CD4-positive, CD25-positive, alpha-beta regulatory T cell (primary cell): ENCODE results near the gene PON2. TPM values are rescaled to one million over a fixed set of nuclear protein-coding genes. Genes with fewer than 3 reads are reported as not detected.

Source experiments
- ATAC-seq, 2 donors: fragments of 150-1000 bp; cut with Tn5 transposase; one replicate each; pipeline ENCODE4 v1.10.0; 2021; ENCODE audit warnings: low read depth in 2 of 2, moderate number of reproducible peaks in 2 of 2, moderate library complexity in 1 of 2
- DNase-seq, 3 donors: peaks; one replicate each; pipeline versions ENCODE4 v3.0.0 to v3.0.0-alpha.2; 2012 to 2022; ENCODE audit warnings: mixed read lengths in 1 of 3
- H3K27ac ChIP-seq: one replicate; pipeline ENCODE4 v1.7.0; 2013; ENCODE audit warnings: mild to moderate bottlenecking, low read length; ENCODE audit not compliant: insufficient read depth, poor library complexity, severe bottlenecking
- H3K27me3 ChIP-seq: one replicate; pipeline ENCODE4 v1.7.0; 2013; ENCODE audit warnings: low read length; ENCODE audit not compliant: control insufficient read depth, insufficient read depth
- H3K36me3 ChIP-seq: one replicate; pipeline ENCODE4 v1.7.0; 2013; ENCODE audit warnings: mild to moderate bottlenecking, low read length, moderate library complexity; ENCODE audit not compliant: control insufficient read depth, insufficient read depth
- H3K4me1 ChIP-seq: 2 replicates; pipeline ENCODE4 v1.7.0; 2013; ENCODE audit warnings: mild to moderate bottlenecking, low read length; ENCODE audit not compliant: insufficient read depth, control insufficient read depth, poor library complexity, severe bottlenecking
- H3K4me3 ChIP-seq: one replicate; pipeline ENCODE4 v1.7.0; 2013; ENCODE audit warnings: low read depth, mild to moderate bottlenecking, low read length, moderate library complexity
- H3K9me3 ChIP-seq, 2 experiments: 1 replicate in 1 of 2; 2 replicates in 1 of 2; pipeline ENCODE4 v1.7.0; 2013; ENCODE audit warnings: low read length in 2 of 2, mild to moderate bottlenecking in 1 of 2, moderate library complexity in 1 of 2; ENCODE audit not compliant: control insufficient read depth in 2 of 2
- H3K27ac Mint-ChIP-seq, 3 donors: one replicate each; pipeline ENCODE4 v1.8.0; 2020 to 2022; ENCODE audit warnings: mild to moderate bottlenecking in 3 of 3, mixed read lengths in 3 of 3, moderate library complexity in 2 of 3
- H3K27me3 Mint-ChIP-seq: one replicate; pipeline ENCODE4 v1.8.0; 2022; ENCODE audit warnings: mild to moderate bottlenecking, mixed read lengths
- H3K36me3 Mint-ChIP-seq: one replicate; pipeline ENCODE4 v1.8.0; 2020; ENCODE audit warnings: mixed read lengths
- H3K4me1 Mint-ChIP-seq, 4 donors: one replicate each; pipeline ENCODE4 v1.8.0; 2020 to 2022; ENCODE audit warnings: mixed read lengths in 4 of 4, mild to moderate bottlenecking in 1 of 4
- H3K4me3 Mint-ChIP-seq, 4 donors: one replicate each; pipeline ENCODE4 v1.8.0; 2020 to 2022; ENCODE audit warnings: mild to moderate bottlenecking in 4 of 4, mixed read lengths in 4 of 4, moderate library complexity in 3 of 4
- H3K9me3 Mint-ChIP-seq, 7 donors: one replicate each; pipeline ENCODE4 v1.8.0; 2020 to 2022; ENCODE audit warnings: mixed read lengths in 7 of 7, mild to moderate bottlenecking in 3 of 7, moderate library complexity in 2 of 7
- polyA plus RNA-seq, 4 donors: library from polyadenylated mRNA; unstranded; fragments of 300-500 nt; fragmentation: Illumina TruSeq; gene quantifications; one replicate each; pipeline ENCODE4 v1.2.3, GENCODE V29; 2021
- total RNA-seq: library from RNA; stranded (reverse); gene quantifications from one replicate; pipeline ENCODE4 v1.2.3, GENCODE V29; 2022

PON2 gene
- total and polyA plus RNA-seq, 5 donors from 2014 or later = 1.1 to 3.7 (median 2.5) TPM

DNA sequence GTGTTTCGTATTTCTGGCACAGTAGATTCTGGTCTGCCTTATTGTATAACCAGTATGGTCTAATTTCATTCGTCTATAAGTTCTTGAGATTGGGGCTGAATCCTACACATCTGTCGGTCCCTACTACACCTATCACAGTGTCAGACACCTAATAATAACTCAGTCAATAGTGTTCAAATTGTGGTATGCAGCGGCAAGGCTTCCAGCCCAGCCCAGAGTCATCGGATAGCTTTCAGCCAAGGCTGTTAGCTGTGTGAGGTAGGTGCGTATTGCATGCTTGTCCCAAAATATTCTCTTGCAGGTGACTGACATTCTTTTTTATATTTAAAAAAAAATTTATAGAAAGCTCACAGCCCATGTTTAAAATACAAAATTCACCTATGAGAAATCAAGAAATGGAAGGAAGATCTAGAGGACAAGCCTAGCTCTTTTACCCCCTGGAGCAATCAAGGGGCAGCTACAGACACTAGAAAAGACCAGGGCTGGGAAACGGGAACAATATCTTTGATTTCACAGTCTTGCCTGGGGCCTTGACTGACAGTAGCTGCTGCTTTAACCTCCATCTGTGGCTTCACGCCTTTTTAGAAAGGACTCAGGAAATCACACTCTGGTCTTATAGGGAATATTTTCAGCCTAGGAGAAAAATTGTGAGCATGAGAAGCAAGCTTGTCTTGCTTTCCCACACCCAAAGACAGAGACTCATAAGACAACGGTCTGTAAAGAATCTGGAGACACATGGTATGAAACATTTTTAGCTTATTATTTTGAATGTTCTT is 41.4 kb upstream of the PON2 start:
- Histone ChIP-seq H3K9me3 (no peaks in the 10 kb centered on the region), H3K27me3 (peaks cover 3% of the 10 kb centered on the region), H3K4me3 (no peak overlapping the region), H3K36me3 (no peaks in the 10 kb centered on the region), H3K4me1 (no peaks in the 10 kb centered on the region), H3K27ac (no peak overlapping the region)
- Mint-ChIP-seq H3K27me3 (peaks cover 11% of the 10 kb centered on the region), H3K9me3 (no peaks in the 10 kb centered on the region), H3K36me3 (no peaks in the 10 kb centered on the region), H3K4me1 (peaks cover 0 to 5% (median 0%) of the 10 kb centered on the region in 4 donors), H3K27ac (no peak overlapping the region), H3K4me3 (no peak overlapping the region)
- no peak for ATAC-seq
- DNase-seq = no peak

DNA sequence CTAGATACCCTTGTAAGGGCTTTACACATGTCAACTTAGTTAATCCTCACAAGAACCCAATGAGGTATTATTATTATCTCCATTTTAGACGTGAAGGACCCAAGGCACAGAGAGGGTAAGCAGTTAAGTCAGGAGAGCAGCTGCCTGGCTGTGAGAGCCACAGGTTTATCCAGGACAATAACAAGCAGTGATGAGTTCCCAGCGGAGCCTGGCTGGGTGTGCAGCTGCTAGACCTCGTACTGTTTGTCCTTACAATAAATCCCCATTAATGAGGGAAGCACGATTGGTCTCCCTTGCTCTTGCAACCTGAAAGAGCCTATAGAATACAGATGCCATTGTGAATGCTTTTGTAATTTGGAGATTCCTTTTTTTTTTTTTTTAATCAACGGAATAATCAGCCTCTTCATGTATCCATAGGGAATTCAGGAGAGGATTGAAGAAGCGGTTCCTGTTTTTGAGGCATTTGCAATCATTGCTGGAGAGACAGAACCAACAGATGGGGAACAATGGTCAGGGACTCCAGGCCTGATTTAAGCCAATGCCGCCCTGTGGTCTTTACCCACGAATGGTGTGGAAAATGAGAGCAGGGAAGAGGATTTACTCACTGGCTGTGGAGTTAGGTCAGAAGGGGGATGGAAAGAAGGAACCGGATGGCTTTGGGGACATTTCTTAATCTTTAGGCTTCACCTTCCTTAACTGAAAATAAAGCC is 38.6 kb upstream of the PON2 start:
- no peaks in the 10 kb centered on the region for H3K36me3 Mint-ChIP-seq
- DNase-seq = no peak

DNA sequence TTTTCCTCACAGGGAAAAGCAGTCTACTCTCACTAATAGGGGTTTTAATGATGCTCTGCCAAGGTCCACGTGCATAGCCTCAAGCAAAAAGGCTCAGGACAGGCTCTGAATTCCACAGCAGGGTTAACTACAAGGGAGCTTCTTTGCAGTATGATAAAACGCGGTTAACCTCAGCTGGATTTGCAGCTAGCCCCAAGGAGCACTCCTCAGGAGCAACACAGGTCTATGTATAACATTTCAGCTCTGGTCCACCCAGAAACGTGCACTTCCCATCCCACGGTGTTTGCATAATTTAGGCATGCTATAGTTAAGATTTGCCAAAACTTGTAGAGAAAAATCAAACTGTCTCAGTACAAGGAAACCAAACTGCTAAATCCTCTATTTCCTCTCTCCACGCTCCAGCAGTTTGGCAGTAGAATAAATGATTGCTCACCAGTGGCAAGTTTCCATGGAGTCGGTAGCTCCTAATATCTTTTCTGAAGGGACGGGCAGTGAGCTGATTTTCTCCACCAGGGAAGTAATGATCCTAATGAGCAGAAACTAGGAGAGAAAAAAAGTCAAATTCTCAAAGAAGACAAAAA is 37.8 kb upstream of the PON2 start:
- Histone ChIP-seq H3K9me3 (no peaks in the 10 kb centered on the region), H3K27ac (no peak overlapping the region), H3K36me3 (no peaks in the 10 kb centered on the region), H3K4me3 (no peak overlapping the region), H3K4me1 (no peaks in the 10 kb centered on the region), H3K27me3 (no peaks in the 10 kb centered on the region)
- no peaks in the 10 kb centered on the region for H3K9me3 Mint-ChIP-seq
- peaks cover 0 to 10% (median 3%) of the 10 kb centered on the region in 4 donors for H3K4me1 Mint-ChIP-seq
- DNase-seq (no peak), ATAC-seq (no peak)
- peaks cover 7% of the 10 kb centered on the region for H3K27me3 Mint-ChIP-seq
- no peak overlapping the region for H3K4me3 Mint-ChIP-seq
- H3K27ac Mint-ChIP-seq = no peak overlapping the region
- no peaks in the 10 kb centered on the region for H3K36me3 Mint-ChIP-seq

More for the DNA sequence above, 38.6 kb upstream of the PON2 start:
- ATAC-seq = no peak
- no peak overlapping the region for H3K27ac ChIP-seq
- Mint-ChIP-seq H3K27me3 (peaks cover 7% of the 10 kb centered on the region), H3K4me1 (peaks cover 0 to 10% (median 3%) of the 10 kb centered on the region in 4 donors), H3K27ac (no peak overlapping the region), H3K9me3 (no peaks in the 10 kb centered on the region), H3K4me3 (no peak overlapping the region)
- no peaks in the 10 kb centered on the region for H3K9me3 ChIP-seq
- no peaks in the 10 kb centered on the region for H3K4me1 ChIP-seq
- no peaks in the 10 kb centered on the region for H3K27me3 ChIP-seq
- no peaks in the 10 kb centered on the region for H3K36me3 ChIP-seq
- H3K4me3 ChIP-seq = no peak overlapping the region

DNA sequence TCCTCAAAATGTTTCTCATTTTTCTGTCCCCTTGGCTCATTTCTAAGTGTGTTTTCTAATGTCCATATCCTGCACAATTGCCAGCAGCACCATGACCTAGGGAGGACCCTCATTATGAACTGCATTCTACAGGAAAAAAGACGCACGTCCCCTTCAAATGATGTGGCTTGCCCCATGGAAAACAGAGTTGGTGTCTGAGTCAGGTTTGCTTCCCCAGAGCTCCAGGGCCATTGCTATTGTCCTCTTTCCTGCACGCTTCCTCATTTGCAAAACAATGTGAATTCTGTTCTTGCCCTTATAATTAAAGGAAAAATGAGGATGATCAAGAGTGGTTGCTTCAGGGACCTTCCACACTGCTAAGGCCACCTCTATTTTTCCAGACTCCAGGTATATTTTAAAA is 36.2 kb upstream of the PON2 start:
- no peaks in the 10 kb centered on the region for H3K27me3 ChIP-seq
- no peaks in the 10 kb centered on the region for H3K36me3 ChIP-seq
- H3K27ac ChIP-seq = no peak overlapping the region
- DNase-seq = no peak
- Mint-ChIP-seq H3K36me3 (no peaks in the 10 kb centered on the region), H3K4me1 (peaks cover 0 to 10% (median 0%) of the 10 kb centered on the region in 4 donors), H3K9me3 (no peaks in the 10 kb centered on the region), H3K27ac (no peak overlapping the region), H3K27me3 (peaks cover 11% of the 10 kb centered on the region), H3K4me3 (no peak overlapping the region)
- H3K4me1 ChIP-seq = no peaks in the 10 kb centered on the region
- no peak overlapping the region for H3K4me3 ChIP-seq
- no peak for ATAC-seq
- H3K9me3 ChIP-seq = no peaks in the 10 kb centered on the region

DNA sequence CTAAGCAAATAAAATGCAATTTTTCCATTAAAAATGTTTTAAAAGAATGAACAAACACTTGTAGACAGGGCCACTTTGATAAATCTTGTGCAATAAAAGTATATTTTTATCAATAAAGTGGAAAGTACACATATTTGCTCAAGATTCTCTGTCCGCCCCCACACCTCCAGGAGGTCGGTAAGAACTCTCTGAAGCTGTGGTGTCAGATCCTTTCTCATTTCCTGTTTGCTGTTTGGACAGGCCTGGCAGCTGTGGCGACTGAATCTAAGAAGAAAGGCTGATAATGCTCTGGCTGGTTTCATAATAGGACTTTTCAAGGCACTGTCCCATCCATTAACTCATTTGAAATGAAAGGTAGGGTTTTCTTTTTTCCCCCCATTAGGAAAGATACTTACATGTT is 35.6 kb upstream of the PON2 start:
- Mint-ChIP-seq H3K4me3 (no peak overlapping the region), H3K27me3 (peaks cover 11% of the 10 kb centered on the region), H3K9me3 (no peaks in the 10 kb centered on the region), H3K27ac (no peak overlapping the region), H3K4me1 (peaks cover 0 to 10% (median 0%) of the 10 kb centered on the region in 4 donors), H3K36me3 (no peaks in the 10 kb centered on the region)
- no peaks in the 10 kb centered on the region for H3K9me3 ChIP-seq
- ATAC-seq (no peak), DNase-seq (peak in 1 of 3 donors; percentile 17)
- no peaks in the 10 kb centered on the region for H3K27me3 ChIP-seq
- no peaks in the 10 kb centered on the region for H3K36me3 ChIP-seq
- no peaks in the 10 kb centered on the region for H3K4me1 ChIP-seq
- no peak overlapping the region for H3K27ac ChIP-seq
- H3K4me3 ChIP-seq = no peak overlapping the region

DNA sequence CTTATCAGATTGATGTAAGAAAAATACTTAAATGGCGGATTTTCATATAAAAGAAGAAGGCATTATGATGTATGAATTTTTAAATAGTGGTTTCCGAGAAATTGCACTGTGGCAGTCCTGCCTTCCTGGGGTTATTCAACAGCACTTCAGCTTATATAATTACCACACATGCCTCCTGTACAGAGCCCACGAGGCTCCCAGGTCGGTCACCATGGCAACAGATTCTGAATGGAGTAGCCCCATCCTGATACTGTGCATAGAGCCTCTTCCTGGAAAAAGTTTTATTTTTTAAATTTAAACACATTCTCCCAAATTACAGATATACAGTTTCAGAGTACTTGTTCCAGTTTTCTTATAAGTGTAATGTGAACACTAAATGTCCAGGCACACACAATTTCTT is 35.0 kb upstream of the PON2 start:
- H3K27ac ChIP-seq = no peak overlapping the region
- Mint-ChIP-seq H3K4me3 (no peak overlapping the region), H3K36me3 (no peaks in the 10 kb centered on the region), H3K27ac (no peak overlapping the region), H3K4me1 (peaks cover 0 to 10% (median 0%) of the 10 kb centered on the region in 4 donors), H3K27me3 (peaks cover 11% of the 10 kb centered on the region), H3K9me3 (no peaks in the 10 kb centered on the region)
- H3K9me3 ChIP-seq = no peaks in the 10 kb centered on the region
- no peaks in the 10 kb centered on the region for H3K27me3 ChIP-seq
- no peak overlapping the region for H3K4me3 ChIP-seq
- DNase-seq (no peak), ATAC-seq (no peak)
- no peaks in the 10 kb centered on the region for H3K36me3 ChIP-seq
- no peaks in the 10 kb centered on the region for H3K4me1 ChIP-seq

DNA sequence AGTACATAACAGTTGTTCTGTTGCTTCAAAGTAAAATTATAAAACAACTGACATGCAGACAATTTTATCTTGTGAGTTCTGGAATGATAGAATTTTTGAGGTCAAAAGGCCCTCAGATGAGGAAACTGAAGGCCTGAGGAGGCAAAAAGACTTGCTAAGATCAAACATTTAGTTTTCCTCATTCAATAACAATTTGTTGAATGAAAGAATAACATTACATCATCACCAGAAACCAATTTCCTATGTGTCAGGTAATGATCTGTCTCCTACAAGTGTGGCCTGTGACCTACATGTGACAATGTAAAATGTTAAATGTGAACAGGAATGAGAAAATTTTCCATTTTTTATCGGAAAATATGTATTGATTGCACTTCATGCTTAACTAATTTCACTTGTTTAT is 34.4 kb upstream of the PON2 start:
- Histone ChIP-seq H3K27me3 (no peaks in the 10 kb centered on the region), H3K4me1 (no peaks in the 10 kb centered on the region), H3K27ac (no peak overlapping the region), H3K9me3 (no peaks in the 10 kb centered on the region), H3K4me3 (no peak overlapping the region), H3K36me3 (no peaks in the 10 kb centered on the region)
- Mint-ChIP-seq H3K9me3 (no peaks in the 10 kb centered on the region), H3K4me1 (peaks cover 0 to 10% (median 0%) of the 10 kb centered on the region in 4 donors), H3K27me3 (peaks cover 11% of the 10 kb centered on the region), H3K27ac (no peak overlapping the region), H3K4me3 (no peak overlapping the region), H3K36me3 (no peaks in the 10 kb centered on the region)
- DNase-seq = no peak
- ATAC-seq = no peak
